SK-N-SH treated with all-trans-retinoic acid at 6 μM for 48 hours (cell line): ENCODE results near the gene CRAMP1.

Source experiments
- ARNTL ChIP-seq: fragments of 450-650 bp; formaldehyde crosslinking; IDR thresholded peaks from 2 replicates; pipeline ENCODE4 v1.5.0; 2020; ENCODE audit warnings: low read depth, mild to moderate bottlenecking, moderate library complexity, borderline replicate concordance
- CSDC2 ChIP-seq: fragments of 250-450 bp; sonication (Bioruptor Pico); IDR thresholded peaks from 2 replicates; pipeline ENCODE4 v1.5.0; 2020; ENCODE audit warnings: mild to moderate bottlenecking, moderate library complexity
- GLIS3 ChIP-seq: fragments of 250-450 bp; sonication (Bioruptor Pico); IDR thresholded peaks from 2 replicates; pipeline ENCODE4 v1.5.0; 2020; ENCODE audit warnings: mild to moderate bottlenecking, moderate library complexity
- OSR1 ChIP-seq: fragments of 250-450 bp; sonication (Bioruptor Pico); IDR thresholded peaks from 2 replicates; pipeline ENCODE4 v1.8.0; 2022; ENCODE audit warnings: moderate library complexity, mild to moderate bottlenecking, inconsistent platforms
- RARB ChIP-seq: fragments of 250-450 bp; sonication (Bioruptor Pico); IDR thresholded peaks from 2 replicates; pipeline ENCODE4 v1.8.0; 2021; ENCODE audit warnings: mild to moderate bottlenecking, moderate library complexity
- ZNF70 ChIP-seq: fragments of 450-650 bp; formaldehyde crosslinking; IDR thresholded peaks from 2 replicates; pipeline ENCODE4 v1.5.0; 2020; ENCODE audit warnings: mild to moderate bottlenecking, moderate library complexity
- TF ChIP-seq, protein P1 (sequence below): fragments of 250-450 bp; sonication (Bioruptor Pico); IDR thresholded peaks from 2 replicates; pipeline ENCODE4 v1.5.1; 2020; ENCODE audit warnings: low read depth, mild to moderate bottlenecking, moderate library complexity
- TF ChIP-seq, protein P2 (sequence below): fragments of 250-450 bp; sonication (Bioruptor Pico); IDR thresholded peaks from 2 replicates; pipeline ENCODE4 v1.8.0; 2020; ENCODE audit warnings: mild to moderate bottlenecking, moderate library complexity, borderline replicate concordance
- TF ChIP-seq, protein P3 (sequence below): fragments of 250-450 bp; sonication (Bioruptor Pico); IDR thresholded peaks from 2 replicates; pipeline ENCODE4 v1.8.0; 2021; ENCODE audit warnings: low read depth, mild to moderate bottlenecking, moderate library complexity, borderline replicate concordance

DNA sequence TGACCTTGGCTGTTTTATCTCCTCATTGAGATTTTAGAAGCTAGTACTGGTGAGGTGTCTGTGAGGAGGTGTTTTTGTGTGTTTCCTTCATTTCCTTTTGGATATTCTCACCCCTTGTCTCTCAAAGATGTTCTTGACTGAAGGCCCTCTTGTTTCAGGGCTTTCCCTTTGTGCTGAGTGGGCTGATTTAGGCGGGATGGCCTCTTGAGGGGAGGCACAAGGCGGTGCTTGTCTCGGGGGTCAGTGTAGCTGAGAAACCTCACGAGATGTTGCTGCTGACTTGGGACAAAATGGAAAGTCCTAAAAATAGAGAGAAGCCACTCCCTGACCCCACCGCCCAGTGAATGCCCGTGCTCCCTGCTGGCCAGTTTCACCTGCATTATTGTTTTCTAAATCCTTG, 14.2 kb downstream of the CRAMP1 start:
- TF ChIP-seq, protein P1, sequence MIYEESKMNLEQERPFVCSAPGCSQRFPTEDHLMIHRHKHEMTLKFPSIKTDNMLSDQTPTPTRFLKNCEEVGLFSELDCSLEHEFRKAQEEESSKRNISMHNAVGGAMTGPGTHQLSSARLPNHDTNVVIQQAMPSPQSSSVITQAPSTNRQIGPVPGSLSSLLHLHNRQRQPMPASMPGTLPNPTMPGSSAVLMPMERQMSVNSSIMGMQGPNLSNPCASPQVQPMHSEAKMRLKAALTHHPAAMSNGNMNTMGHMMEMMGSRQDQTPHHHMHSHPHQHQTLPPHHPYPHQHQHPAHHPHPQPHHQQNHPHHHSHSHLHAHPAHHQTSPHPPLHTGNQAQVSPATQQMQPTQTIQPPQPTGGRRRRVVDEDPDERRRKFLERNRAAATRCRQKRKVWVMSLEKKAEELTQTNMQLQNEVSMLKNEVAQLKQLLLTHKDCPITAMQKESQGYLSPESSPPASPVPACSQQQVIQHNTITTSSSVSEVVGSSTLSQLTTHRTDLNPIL (CRISPR knock-in tag) = no peak
- TF ChIP-seq, protein P2, sequence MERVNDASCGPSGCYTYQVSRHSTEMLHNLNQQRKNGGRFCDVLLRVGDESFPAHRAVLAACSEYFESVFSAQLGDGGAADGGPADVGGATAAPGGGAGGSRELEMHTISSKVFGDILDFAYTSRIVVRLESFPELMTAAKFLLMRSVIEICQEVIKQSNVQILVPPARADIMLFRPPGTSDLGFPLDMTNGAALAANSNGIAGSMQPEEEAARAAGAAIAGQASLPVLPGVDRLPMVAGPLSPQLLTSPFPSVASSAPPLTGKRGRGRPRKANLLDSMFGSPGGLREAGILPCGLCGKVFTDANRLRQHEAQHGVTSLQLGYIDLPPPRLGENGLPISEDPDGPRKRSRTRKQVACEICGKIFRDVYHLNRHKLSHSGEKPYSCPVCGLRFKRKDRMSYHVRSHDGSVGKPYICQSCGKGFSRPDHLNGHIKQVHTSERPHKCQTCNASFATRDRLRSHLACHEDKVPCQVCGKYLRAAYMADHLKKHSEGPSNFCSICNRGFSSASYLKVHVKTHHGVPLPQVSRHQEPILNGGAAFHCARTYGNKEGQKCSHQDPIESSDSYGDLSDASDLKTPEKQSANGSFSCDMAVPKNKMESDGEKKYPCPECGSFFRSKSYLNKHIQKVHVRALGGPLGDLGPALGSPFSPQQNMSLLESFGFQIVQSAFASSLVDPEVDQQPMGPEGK (CRISPR knock-in tag) = no peak
- no peak for TF ChIP-seq ARNTL (CRISPR knock-in tag)
- TF ChIP-seq, protein P3, sequence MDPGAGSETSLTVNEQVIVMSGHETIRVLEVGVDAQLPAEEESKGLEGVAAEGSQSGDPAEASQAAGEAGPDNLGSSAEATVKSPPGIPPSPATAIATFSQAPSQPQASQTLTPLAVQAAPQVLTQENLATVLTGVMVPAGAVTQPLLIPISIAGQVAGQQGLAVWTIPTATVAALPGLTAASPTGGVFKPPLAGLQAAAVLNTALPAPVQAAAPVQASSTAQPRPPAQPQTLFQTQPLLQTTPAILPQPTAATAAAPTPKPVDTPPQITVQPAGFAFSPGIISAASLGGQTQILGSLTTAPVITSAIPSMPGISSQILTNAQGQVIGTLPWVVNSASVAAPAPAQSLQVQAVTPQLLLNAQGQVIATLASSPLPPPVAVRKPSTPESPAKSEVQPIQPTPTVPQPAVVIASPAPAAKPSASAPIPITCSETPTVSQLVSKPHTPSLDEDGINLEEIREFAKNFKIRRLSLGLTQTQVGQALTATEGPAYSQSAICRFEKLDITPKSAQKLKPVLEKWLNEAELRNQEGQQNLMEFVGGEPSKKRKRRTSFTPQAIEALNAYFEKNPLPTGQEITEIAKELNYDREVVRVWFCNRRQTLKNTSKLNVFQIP = no peak
- TF ChIP-seq ZNF70 (CRISPR knock-in tag) = no peak
- no peak for TF ChIP-seq CSDC2
- TF ChIP-seq GLIS3 (CRISPR knock-in tag) = no peak
- TF ChIP-seq OSR1 = no peak
- TF ChIP-seq RARB (CRISPR knock-in tag) = no peak
